Spleen (tissue), 11 donors: ENCODE data around the gene DOCK9. TPM values are rescaled to one million over a fixed set of nuclear protein-coding genes. Genes with fewer than 3 reads are reported as not detected.

Experiments
- DNase-seq: peaks from one replicate; pipeline ENCODE4 v3.0.0-alpha.2; 2020
- H3K27ac ChIP-seq, 8 donors: fragments of 200-600 bp; sonication (generic) in 7 of 8; 1 replicate in 4 of 8; 2 replicates in 4 of 8; pipeline versions ENCODE4 v1.5.0 to v1.8.0; 2016 to 2021; ENCODE audit warnings: inconsistent platforms in 4 of 8, mild to moderate bottlenecking in 4 of 8, moderate library complexity in 1 of 8
- H3K27me3 ChIP-seq, 7 donors: fragments of 200-600 bp; sonication (generic) in 6 of 7; replicated peaks in 1 of 7; 1 replicate in 4 of 7; 2 replicates in 3 of 7; pipeline versions ENCODE4 v1.5.0 to v1.8.0; 2016 to 2021; ENCODE audit warnings: inconsistent platforms in 3 of 7, mild to moderate bottlenecking in 1 of 7
- H3K36me3 ChIP-seq, 6 donors: fragments of 200-600 bp; sonication (generic) in 5 of 6; 1 replicate in 4 of 6; 2 replicates in 2 of 6; pipeline versions ENCODE4 v1.5.0 to v1.8.0; 2016 to 2021; ENCODE audit warnings: inconsistent platforms in 2 of 6
- H3K4me1 ChIP-seq, 6 donors: fragments of 200-600 bp; sonication (generic) in 5 of 6; 1 replicate in 3 of 6; 2 replicates in 3 of 6; pipeline versions ENCODE4 v1.5.0 to v1.8.0; 2016 to 2021; ENCODE audit warnings: inconsistent platforms in 3 of 6
- H3K4me3 ChIP-seq, 8 donors: fragments of 200-600 bp; sonication (generic) in 7 of 8; 1 replicate in 4 of 8; 2 replicates in 4 of 8; pipeline versions ENCODE4 v1.5.0 to v1.8.0; 2016 to 2021; ENCODE audit warnings: inconsistent platforms in 4 of 8, mild to moderate bottlenecking in 4 of 8, moderate library complexity in 2 of 8
- H3K9me3 ChIP-seq, 8 donors: fragments of 200-600 bp; sonication (generic) in 7 of 8; 1 replicate in 4 of 8; 2 replicates in 4 of 8; pipeline versions ENCODE4 v1.5.0 to v1.8.0; 2016 to 2021; ENCODE audit warnings: inconsistent platforms in 4 of 8
- POLR2A ChIP-seq, 3 donors: fragments of 450-650 bp; IDR thresholded peaks; one replicate each; pipeline ENCODE4 v1.5.1; 2017; ENCODE audit warnings: antibody characterized with exemption in 3 of 3, mild to moderate bottlenecking in 1 of 3
- POLR2AphosphoS5 ChIP-seq, 3 donors: sonication (generic); formaldehyde crosslinking; IDR thresholded peaks; one replicate each; pipeline ENCODE4 v1.5.1; 2017; ENCODE audit warnings: antibody characterized with exemption in 3 of 3
- WGBS, 5 donors: extraction: QIAGEN DNeasy Blood & Tissue Kit in 3 of 5; methylation state at CpG; one replicate each; pipeline versions ENCODE4 v1.1.5 to v1.1.7; 2013 to 2018; 5-methylcytosine and 5-hydroxymethylcytosine counted together
- intact Hi-C: fragments of 100-400 bp; cut with DNase I; formaldehyde crosslinking; loops from one replicate; pipeline ENCODE4 v1.15.0; 2023; ENCODE audit warnings: low total_unique reads
- polyA plus RNA-seq, 3 donors: library from polyadenylated mRNA; stranded (reverse); fragments of 200-250 nt; gene quantifications; one replicate each; pipeline ENCODE4 v1.2.1, GENCODE V29; 2013
- total RNA-seq, 7 donors: library from RNA; depleted of rRNA in 3 of 7; stranded (reverse); fragments of >200 nt in 3 of 7; fragmentation: NEBNext Ultra II Directional in 4 of 7; extraction: Animal tissue kit (Norgen Biotek cat#: 25700) in 4 of 7; gene quantifications; one replicate each; pipeline versions ENCODE4 v1.1.0 to v1.2.1, GENCODE V29; 2016 to 2021
- TF ChIP-seq, protein P1 (sequence below), 11 experiments: fragments of 200-600 bp in 7 of 11; fragments of 450-650 bp in 4 of 11; sonication (generic) in 4 of 11; IDR thresholded peaks in 8 of 11; conservative IDR thresholded peaks in 3 of 11; 1 replicate in 7 of 11; 2 replicates in 4 of 11; pipeline versions ENCODE4 v1.4.0 to v1.8.0; 2016 to 2021; ENCODE audit warnings: antibody characterized with exemption in 11 of 11, inconsistent platforms in 4 of 11, mild to moderate bottlenecking in 1 of 11
- donor health status: healthy with polysubstance abuse.
- donor health status: DM: no; HTN: no; CAD: no; lungs with moderate emphysema.
- donor health status: DM: no; HTN: no; CAD: no.
- donor health status: Bipolar disorder and iron deficiency.
- donor health status: healthy.
- donor health status: DM: no; HTN: no; CAD: no.
- donor health status: DM: yes; HTN: yes; CAD: no.

DOCK9 gene
- total and polyA plus RNA-seq, 10 donors = 6.9 to 53.3 (median 47.6) TPM

- Histone ChIP-seq H3K9me3 (no peaks in the 10 kb centered on the region), H3K36me3 (peaks cover 0 to 7% (median 0%) of the 10 kb centered on the region in 6 donors), H3K4me3 (no peak overlapping the region), H3K27ac (no peak overlapping the region), H3K27me3 (no peaks in the 10 kb centered on the region), H3K4me1 (peaks cover 0 to 11% (median 0%) of the 10 kb centered on the region in 6 donors)
- DNase-seq = no peak
- WGBS, 5 donors = 93 to 95% (median 93%) methylated on average over 6 of the region's 6 CpGs
- TF ChIP-seq POLR2AphosphoS5 (IDR thresholded peaks at IDR 0.05) (no peak), POLR2A (IDR thresholded peaks at IDR 0.05) (no peak)
- TF ChIP-seq, protein P1, sequence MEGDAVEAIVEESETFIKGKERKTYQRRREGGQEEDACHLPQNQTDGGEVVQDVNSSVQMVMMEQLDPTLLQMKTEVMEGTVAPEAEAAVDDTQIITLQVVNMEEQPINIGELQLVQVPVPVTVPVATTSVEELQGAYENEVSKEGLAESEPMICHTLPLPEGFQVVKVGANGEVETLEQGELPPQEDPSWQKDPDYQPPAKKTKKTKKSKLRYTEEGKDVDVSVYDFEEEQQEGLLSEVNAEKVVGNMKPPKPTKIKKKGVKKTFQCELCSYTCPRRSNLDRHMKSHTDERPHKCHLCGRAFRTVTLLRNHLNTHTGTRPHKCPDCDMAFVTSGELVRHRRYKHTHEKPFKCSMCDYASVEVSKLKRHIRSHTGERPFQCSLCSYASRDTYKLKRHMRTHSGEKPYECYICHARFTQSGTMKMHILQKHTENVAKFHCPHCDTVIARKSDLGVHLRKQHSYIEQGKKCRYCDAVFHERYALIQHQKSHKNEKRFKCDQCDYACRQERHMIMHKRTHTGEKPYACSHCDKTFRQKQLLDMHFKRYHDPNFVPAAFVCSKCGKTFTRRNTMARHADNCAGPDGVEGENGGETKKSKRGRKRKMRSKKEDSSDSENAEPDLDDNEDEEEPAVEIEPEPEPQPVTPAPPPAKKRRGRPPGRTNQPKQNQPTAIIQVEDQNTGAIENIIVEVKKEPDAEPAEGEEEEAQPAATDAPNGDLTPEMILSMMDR (IDR thresholded peaks at IDR 0.05 in 8 of 11, conservative IDR thresholded peaks at IDR 0.05 in 3 of 11) = no peak
- intact Hi-C loops = no loop called here
Measured at GRCh38 chr13:98951266-98951665, 26.6 kb downstream of the DOCK9 start.

DNA sequence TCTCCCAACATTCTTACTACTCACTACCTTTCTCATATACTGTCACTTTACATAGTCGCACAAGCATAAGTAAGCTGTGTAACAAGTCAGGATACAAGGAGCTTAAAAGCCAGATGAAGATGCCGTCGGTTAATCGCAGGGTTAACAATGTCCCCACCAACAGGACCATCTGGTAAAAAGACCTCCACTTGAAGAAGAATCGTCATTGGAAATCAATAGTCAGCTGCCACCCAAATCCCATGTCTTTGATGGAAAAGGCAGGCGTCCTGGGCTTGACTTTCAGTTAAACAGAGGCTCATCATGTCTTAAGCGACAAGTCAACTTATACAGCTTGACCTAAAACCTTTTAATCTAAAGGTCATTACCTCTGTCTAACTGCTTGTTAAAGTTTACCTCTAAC, 27.2 kb downstream of the DOCK9 start:
- intact Hi-C loops = no loop called here
- Histone ChIP-seq H3K9me3 (no peaks in the 10 kb centered on the region), H3K27me3 (no peaks in the 10 kb centered on the region), H3K4me3 (no peak overlapping the region), H3K36me3 (peaks cover 0 to 7% (median 0%) of the 10 kb centered on the region in 6 donors), H3K27ac (no peak overlapping the region), H3K4me1 (peaks cover 0 to 11% (median 0%) of the 10 kb centered on the region in 6 donors)
- TF ChIP-seq, protein P1 (IDR thresholded peaks at IDR 0.05 in 8 of 11, conservative IDR thresholded peaks at IDR 0.05 in 3 of 11) = no peak
- no peak for TF ChIP-seq POLR2A (IDR thresholded peaks at IDR 0.05)
- TF ChIP-seq POLR2AphosphoS5 (IDR thresholded peaks at IDR 0.05) = no peak
- WGBS, 5 donors = 90 to 99% (median 97%) methylated on average over 7 of the region's 7 CpGs
- no peak for DNase-seq

GRCh38 chr13:98947925-98948324, 29.9 kb downstream of the DOCK9 start:
- no peak for DNase-seq
- WGBS, 5 donors = 15 to 27% (median 20%) methylated on average over 1 of the region's 1 CpG
- Histone ChIP-seq H3K36me3 (no peaks in the 10 kb centered on the region), H3K27me3 (no peaks in the 10 kb centered on the region), H3K4me1 (peaks cover 0 to 11% (median 0%) of the 10 kb centered on the region in 6 donors), H3K27ac (no peak overlapping the region), H3K9me3 (no peaks in the 10 kb centered on the region), H3K4me3 (no peak overlapping the region)
- TF ChIP-seq, protein P1 (IDR thresholded peaks at IDR 0.05 in 8 of 11, conservative IDR thresholded peaks at IDR 0.05 in 3 of 11) = no peak
- TF ChIP-seq POLR2AphosphoS5 (IDR thresholded peaks at IDR 0.05) = no peak
- TF ChIP-seq POLR2A (IDR thresholded peaks at IDR 0.05) = no peak
- intact Hi-C loops = no loop called here

GRCh38 chr13:98945863-98946605, 31.8 kb downstream of the DOCK9 start:
- H3K4me3 ChIP-seq = no peak overlapping the region
- H3K9me3 ChIP-seq = no peaks in the 10 kb centered on the region
- H3K27ac ChIP-seq = no peak overlapping the region
- no peak for TF ChIP-seq POLR2AphosphoS5 (IDR thresholded peaks at IDR 0.05)
- no peak for TF ChIP-seq POLR2A (IDR thresholded peaks at IDR 0.05)
- TF ChIP-seq, protein P1 (IDR thresholded peaks at IDR 0.05 in 8 of 11, conservative IDR thresholded peaks at IDR 0.05 in 3 of 11) = no peak
- intact Hi-C loops = no loop called here
- 94 to 96% (median 95%) methylated on average over 9 of the region's 9 CpGs for WGBS, 5 donors
- DNase-seq = no peak
- H3K27me3 ChIP-seq = no peaks in the 10 kb centered on the region
- peaks cover 0 to 11% (median 0%) of the 10 kb centered on the region in 6 donors for H3K4me1 ChIP-seq
- H3K36me3 ChIP-seq = no peaks in the 10 kb centered on the region
